Anterior cingulate cortex (tissue), 58 donors: ENCODE results near the gene ERC2.

Source experiments
- DNase-seq, 58 donors: peaks; one replicate each; lab custom pipeline; 2025; lab: John Stamatoyannopoulos, UW

ERC2 gene

DNA sequence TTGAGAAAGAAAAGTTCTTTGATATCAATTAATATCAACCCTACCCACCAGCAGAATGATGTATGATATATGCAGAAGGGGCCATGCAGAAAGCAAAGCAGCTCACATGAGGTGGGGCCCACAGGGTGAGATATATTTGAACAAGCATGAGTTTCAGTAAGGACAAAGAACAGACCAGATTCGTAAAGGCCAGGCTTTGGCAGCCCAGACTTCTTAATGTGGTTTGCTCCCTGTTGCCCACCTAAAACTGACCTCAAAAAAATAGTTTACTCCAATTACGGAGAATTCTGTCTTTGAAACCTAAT, 725.5 kb downstream of the ERC2 start:
- DNase-seq, result no peak

DNA sequence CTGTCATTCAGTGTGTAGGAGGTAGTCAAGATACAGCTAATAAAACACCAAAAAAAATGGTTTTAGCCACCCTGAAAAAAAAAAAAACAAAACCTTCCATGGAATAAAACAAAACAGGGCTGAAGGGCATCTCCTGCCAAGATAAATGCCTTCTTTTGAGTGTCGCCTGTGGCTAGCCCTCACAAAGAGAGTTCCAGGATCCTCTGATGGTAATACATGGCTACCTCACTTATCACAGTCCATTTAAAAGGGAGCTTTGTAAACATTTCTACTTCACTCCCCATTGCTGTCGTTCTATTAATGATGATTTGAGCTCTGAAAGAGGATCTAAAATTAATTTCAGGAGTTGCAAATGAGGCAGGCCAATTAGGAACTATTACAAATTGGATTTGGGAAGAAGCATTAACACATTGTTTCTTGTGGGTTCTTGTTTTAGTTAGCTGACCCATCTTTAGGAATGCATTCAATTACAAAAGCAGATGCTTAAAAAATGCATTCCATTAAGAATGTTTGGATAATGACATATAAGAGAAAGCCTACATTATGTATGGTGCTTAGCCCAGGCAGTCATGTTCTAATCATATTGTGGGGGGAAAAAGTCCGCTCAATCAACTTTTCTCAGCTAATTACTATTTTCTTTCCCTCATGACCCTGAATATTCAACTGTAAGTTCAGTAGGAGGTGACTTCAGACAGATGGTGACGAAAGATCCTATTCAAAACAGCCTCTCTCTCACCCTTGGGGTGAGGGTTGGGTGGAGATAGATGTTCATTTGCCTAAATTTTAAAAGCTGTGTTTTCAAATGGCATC, 726.0 kb downstream of the ERC2 start:
- DNase-seq, result no peak

DNA sequence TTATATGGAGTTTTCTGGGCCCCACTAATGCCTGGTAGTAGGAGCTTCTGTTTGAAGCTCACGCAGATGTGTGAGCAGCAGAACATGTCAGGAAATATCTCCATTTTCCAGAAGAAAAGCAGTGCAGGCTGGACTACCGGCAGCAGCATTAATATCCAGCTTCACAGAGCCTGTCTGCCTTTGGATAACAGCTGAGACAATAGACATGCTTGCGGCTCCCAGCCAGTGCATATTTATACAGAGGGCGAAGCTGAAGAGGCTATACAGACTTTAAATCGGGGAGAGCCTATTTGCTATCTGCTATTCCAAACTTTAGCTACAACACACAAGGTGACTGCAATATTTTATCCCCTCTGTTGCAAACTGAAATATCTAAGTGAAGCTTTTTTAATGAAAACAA, 731.1 kb downstream of the ERC2 start:
- DNase-seq, result no peak

DNA sequence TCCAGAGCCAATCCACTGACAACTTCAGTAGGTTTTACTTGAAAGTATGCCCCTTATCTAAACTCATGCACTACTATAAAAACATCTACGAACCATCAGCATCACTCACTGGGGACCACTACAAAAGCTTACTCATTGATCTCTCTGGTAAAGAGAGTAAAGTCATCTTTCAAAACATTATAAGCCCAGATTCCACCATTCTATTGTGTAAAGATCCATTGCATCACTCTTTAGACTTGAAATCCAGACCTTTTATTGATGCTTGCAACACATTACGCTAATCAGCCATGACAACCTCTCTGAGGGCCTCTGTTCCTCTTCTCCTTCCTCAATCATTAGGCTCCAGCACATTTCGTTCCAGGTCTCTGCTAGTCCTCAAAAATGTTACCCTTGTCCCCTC, 732.3 kb downstream of the ERC2 start:
- DNase-seq, result no peak

DNA sequence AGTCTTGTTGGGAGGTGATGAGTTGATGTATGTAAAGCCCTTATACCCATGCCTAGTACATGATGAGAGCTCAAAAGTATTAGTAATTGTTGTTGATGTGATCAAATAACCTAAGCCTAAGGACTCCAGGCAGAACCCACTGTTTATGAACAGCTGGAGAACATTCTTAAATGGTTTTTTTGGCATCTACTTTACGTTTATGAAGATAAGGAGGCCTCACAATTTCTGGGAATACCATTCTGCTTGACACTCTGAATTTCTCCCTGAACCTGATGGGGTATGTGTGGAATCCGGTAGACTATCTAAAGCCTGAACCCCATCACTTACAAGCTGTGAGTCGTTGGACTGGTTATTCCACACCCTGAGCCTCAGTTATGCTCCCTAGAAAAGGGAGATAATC, 736.5 kb downstream of the ERC2 start:
- DNase-seq, result no peak

DNA sequence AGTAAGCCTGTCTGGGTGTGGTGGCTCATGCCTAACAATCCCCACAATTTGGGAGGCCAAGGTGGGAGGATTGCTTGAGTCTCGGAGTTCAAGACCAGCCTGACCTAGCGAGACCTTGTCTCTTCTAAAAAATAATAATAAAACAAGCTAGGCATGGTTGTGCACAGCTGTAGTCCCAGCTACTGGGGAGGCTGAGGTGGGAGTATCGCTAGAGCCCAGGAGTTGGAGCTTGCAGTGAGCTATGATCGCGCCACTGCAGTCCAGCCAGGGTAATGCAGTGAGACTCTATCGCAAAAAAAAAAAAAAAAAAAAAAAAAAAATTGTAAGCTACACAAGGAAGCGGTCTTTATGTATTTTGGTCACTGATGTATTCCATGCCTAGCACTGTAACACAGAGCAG, 738.7 kb downstream of the ERC2 start:
- no peak for DNase-seq

DNA sequence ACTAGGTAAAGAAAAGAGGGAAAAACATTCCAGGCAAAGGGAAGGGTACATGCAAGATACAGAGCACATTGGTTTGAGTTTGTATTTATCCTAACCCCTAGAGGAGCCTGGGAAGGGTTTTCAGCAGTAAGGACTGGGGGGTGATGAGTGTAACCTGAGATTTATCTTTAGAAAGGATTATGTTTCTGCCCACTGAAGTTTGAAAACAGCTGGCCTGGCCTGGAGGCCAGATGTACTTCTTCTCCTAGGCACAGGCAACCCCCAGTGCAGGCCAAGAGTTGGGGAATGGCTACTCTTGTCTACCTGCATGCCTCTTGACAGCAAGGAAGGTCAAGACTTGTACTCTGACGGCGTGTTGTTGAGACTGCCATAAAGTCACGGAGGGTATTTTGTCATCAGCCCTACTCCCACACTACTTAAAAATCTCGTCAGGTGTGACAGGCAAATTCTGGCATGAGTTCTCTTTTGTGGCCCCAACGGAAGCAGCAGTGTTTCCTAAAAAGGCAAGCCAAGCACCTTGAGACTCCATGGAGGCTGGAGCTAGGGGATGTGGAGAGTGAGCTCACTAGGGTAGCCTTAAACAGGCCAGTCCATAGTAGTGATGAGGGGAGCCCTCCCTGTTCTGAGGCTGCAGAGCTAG, 739.7 kb downstream of the ERC2 start:
- DNase-seq, result no peak

DNA sequence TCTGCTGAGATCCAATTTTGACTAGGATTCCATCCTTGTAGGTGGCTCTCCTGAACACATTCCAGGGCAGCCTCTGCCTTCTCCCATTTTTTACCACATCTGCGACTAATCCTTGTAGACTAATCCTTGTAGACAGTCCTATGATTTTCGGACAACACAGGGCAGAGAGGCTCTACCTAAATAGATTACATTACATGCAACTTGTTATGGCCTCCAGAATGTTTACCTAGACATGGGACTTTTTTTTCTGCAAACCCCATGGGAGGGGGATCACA, 741.8 kb downstream of the ERC2 start:
- DNase-seq, result no peak

DNA sequence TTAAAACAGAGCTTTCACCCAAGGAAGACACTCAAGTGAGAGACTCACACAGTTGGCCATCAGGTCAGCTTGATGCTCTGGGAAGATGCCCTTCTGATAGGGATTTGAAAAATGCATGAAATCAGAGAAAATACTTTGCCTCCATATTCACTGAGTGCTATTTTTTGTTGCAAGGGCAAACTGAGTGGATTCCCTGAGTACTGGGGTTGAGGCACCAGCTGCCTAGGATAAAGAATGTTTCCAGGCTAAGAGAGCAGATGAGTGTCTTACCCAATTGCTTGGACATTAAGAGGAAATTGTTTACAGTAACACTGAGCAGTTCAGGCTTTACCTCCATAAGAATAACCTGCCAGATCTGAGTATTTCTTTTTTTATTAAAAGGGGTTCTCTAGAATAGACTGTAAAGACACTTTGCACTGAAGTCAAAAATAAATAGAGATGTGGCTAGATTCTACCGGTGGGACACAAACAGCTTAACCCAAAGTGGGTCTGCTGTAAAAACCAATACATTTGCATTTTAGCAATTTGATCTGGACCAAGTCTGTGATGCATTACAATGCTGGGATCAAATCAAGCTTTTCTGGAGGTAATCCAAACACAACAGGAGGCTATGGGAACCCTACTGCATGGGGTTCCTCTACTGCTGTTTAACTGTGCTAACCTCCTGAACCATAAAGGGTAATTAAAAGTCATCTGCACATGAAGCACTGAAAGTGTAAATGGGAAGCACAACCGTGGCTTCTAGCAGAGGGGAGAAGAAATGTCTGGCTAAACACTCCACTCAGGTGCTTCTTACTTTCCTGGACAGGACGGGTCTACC, 742.4 kb downstream of the ERC2 start:
- DNase-seq, result no peak

DNA sequence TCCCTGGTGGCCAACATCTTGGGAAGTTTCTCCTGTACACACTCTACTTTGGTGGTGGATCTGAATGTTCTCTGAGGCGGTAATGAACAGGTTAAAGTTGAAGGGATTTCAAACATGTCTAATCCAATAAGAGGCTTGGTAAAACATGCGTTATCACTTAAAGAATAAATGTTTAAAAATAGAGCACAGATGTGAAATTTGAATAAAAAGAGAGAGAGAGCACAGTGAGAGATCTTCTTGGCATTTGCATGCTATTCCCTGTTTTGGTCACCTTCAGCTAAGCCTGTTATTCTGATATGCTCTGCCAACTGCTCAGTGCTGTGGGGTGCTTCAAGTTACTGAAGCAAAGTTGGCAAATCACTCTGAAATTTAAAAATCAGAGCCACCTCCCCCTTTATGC, 743.4 kb downstream of the ERC2 start:
- no peak for DNase-seq

DNA sequence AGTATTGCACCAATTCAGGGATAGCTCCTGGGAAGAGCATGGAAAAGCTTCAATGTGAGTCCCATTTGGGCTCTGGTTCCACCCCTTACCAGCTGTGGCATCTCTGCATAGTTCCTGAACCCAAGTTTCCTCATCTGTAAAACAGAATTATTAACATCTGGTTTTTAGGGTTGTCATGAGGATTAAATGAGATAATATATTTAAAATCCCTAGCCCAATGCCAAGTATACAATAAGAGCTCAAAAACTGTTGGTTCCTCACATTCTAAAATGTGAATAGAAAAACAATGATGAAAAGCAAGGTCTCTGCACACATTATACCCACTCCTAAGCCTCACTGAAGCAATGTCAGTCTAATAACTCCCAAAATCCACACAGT, 743.9 kb downstream of the ERC2 start:
- no peak for DNase-seq

DNA sequence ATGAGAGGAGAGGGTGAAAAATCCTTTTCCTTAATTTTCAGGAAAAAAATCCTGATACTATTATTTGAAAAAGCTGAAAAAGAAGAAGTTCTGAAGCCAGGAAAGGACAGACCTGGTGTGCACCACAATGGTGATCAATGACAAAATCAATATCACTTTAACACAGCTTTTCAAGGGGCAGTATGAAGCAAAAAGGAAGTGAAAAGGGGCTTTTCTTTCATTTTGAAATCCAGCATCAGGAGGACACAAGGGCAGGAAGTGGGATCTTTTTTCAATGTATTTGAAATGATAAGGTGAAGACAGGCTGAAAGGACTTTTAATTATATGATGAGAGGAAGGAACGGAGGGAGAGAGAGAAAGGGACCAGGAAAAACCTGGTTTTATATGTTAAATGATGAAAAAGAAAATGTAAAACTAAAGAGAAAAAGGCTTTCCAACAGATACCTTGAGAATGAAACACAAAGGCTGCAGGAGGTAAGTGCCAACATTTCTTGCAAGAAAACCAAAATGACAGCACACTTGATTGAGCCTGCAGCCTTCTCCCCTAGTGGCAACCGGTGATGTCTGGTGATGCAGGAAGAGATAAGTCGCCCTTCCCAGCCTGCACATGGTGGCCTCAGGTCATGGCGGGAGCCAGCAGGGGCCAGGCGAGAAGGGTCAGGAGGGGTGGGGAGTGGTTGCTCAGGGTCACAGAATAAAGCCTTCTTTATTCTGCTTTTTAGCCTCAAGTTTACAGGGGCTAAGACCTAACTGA, 744.4 kb downstream of the ERC2 start:
- no peak for DNase-seq

DNA sequence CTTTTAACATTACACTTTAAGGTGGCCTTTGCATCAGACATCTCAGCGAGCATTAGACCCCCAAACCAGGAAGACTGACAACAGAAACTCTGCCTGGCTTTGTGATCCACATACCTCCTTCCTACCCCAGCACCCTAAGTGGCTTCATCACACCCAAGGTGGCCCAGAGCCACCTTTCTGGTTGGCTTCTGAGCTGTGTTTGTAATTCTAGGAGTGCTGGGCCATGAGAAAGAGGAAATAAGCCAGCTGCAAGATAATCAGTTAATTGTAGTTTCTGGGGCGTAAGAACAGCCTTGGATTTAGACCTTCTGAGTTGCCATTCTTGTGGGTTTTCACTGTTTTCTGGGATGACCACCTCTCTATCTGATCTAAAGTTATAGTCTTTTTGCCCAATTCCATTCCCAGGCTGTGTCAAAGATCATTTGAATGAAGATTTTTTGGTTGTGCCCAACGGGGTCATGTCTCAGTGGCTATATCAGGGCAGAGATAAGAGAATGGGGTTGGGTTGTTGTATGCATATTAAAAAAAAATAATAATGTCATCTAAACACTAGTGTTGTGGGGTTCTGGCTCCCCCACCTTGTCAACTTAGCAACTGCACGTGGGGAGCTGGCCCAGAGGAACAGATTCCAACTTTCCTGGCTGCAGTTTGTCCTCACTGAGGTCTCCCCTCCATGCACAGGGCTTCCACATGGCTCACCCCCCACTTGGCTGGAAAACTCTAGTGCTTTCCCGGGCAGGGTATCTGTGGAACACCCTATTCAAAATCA, 746.4 kb downstream of the ERC2 start:
- DNase-seq, result no peak

DNA sequence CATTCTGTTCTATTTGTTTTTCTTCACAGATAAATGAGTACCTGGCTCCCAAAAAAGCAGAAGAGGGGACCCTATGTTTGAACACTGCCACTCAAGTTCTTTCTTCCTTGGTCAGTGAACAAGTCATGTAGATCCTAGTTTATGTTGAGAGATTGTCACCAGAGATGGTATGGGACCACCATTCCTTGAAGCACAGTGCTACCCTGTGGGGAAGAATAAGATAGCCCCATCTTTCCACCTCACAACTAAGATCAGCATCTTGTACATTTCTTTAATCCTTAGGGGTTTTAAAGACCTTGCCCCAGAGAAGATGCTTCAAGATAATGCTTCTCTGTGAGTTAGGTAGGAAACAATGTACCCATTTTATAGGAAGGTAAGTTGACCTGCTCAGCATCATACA, 747.7 kb downstream of the ERC2 start:
- DNase-seq, result no peak

DNA sequence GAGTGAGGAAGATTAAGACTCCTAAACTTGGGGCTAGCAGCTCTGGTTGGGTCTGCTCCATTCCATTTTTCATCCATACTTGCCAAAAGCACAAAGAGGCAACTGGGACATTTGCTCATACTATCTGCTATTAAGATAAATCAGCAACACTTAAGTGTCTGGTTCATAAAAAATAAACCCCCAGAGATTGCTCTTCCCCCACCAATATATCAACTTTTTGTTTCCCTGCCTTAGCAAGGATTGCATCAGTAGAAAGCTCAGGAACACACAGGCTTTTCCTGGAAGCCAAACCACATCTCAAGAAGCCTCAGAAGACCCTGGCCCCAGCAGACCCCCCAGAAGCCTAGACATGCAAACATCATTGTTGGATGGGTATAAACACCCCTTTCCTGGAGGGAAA, 748.8 kb downstream of the ERC2 start:
- no peak for DNase-seq

DNA sequence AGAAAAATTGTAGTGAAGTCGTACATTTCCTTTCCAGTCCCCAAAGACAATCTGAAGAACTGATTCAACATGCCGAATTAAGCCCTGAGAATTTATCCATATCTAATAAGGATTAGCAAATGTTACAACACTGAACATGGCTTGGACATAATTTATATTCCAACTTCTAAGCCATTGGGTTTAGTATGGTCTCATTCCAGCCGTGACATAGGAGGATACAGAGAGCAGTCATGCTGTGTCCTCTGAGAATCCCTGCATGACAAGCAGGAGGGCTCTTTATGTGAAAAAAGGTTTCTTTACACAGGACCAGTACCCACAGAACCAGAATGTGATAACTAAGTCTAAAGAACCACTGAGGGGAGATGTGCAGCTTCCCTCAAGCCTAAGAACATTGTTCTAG, 749.3 kb downstream of the ERC2 start:
- no peak for DNase-seq

DNA sequence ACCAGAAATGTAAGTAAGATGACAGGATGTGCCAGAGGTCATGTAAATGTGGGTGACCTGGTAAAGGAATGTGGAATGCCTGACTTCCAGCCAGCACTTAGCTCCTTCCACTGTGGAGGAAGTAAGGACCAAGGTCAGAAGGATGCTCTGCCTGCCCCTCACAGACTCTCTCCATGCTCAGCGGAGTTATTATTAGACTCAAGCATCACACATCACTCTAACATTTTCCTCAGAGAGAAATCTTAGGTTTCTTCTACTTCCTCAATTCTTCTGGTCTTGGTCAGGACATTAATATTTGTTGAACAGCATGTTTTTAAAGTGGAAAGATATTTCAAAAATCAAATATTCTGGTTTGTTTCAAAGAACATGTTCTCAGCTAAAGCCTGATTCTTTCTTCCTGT, 749.7 kb downstream of the ERC2 start:
- DNase-seq, result no peak

DNA sequence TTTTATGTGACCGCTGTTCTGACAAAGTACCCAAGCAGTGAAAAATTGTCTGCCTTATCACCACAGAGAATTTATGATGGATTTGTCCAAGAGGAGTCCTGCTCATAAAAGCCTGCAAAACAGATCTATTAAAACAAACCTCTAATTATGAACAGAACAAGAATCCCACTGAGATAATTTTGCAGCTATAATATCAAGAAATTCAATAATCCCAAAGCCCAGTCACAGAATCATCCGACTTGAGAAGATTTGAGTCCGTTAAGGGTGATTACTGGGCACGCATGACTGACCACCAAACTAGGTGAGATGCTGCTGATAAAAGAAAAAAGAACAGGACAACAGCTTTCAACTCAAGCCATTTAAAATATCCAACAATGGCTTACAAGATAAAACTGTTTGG, 750.2 kb downstream of the ERC2 start:
- DNase-seq, result no peak

DNA sequence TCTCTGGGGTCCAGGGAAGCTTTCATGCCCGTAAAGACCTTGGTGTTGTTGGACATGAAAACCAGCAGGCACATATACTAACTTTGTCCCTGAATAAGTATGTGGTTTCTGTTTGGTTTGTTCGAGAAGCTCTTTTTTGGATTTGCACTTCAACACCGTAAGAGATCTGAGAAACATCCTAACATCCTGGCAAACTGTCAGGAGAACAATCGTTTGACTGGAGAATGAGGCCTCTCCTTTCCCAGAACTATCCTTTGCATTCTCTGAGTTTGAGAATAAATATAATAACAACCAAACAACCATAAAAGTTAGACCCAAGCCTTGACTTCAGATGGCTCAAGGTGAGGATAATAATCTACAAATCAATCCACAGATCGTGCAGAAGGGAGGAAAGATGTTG, 750.8 kb downstream of the ERC2 start:
- DNase-seq, result no peak

DNA sequence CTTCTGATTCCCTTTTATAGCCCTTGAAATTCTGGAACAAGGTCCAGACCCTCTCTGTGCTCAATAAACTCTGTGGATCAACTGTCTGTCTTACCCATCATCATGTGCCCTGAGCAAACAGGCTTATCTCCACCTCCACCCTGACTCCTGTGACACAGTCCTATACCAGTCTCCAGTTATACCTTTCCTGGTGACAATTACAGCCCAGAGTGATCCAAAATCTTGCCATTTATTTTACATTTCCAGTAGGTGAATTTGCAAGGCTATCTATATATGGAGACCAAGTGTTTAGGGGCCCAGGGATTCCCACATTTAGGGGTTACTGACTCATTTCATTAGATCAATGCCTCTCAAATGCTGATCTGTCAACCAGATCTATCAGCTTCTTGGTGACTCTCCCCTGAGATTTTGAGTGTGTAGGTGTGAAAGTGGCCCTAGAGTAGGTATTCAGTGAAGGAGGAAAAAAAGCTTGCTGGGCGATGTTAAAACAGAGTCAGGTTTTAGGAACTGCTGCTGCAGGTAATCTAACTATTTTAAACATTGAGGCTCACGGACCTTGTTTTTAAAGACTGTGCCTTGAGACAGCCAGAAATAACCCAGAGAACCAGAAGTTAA, 751.5 kb downstream of the ERC2 start:
- DNase-seq, result no peak
